GM21786 (cell line): ENCODE measurements around the gene TMEM63C.

Source experiments
- ATAC-seq: cut with Tn5 transposase; IDR thresholded peaks from one replicate; pipeline ENCODE4 v1.9.1; 2021; ENCODE audit not compliant: unreplicated experiment

TMEM63C gene

GRCh38 chr14:77194706-77195105 lies 13.1 kb downstream of the TMEM63C start:
- ATAC-seq: no peak

- no peak for ATAC-seq
These were observed 14.2 kb downstream of the TMEM63C start for GRCh38 chr14:77195766-77196165.

GRCh38 chr14:77197988-77198387 lies 16.4 kb downstream of the TMEM63C start:
- ATAC-seq: no peak

- no peak for ATAC-seq
These were observed 17.0 kb downstream of the TMEM63C start for GRCh38 chr14:77198561-77198960.

GRCh38 chr14:77199590-77199989 lies 18.0 kb downstream of the TMEM63C start:
- ATAC-seq: no peak

- ATAC-seq: no peak
These were observed 18.9 kb downstream of the TMEM63C start for GRCh38 chr14:77200406-77200985.

- no peak for ATAC-seq
These were observed 20.1 kb downstream of the TMEM63C start for GRCh38 chr14:77201696-77202095.

GRCh38 chr14:77203611-77204458 lies 22.2 kb downstream of the TMEM63C start:
- ATAC-seq: no peak

GRCh38 chr14:77204459-77204771 lies 22.8 kb downstream of the TMEM63C start:
- no peak for ATAC-seq

GRCh38 chr14:77204907-77205306 lies 23.3 kb downstream of the TMEM63C start:
- ATAC-seq: no peak

GRCh38 chr14:77205566-77205965 lies 24.0 kb downstream of the TMEM63C start:
- ATAC-seq: no peak

GRCh38 chr14:77206261-77206824 lies 24.7 kb downstream of the TMEM63C start:
- ATAC-seq: no peak

GRCh38 chr14:77206877-77207389 lies 25.3 kb downstream of the TMEM63C start:
- ATAC-seq: no peak

GRCh38 chr14:77208291-77208978 lies 26.8 kb downstream of the TMEM63C start:
- ATAC-seq: no peak

- ATAC-seq: no peak
These were observed 27.4 kb downstream of the TMEM63C start for GRCh38 chr14:77208979-77209318.

- ATAC-seq: no peak
These were observed 30.7 kb downstream of the TMEM63C start for GRCh38 chr14:77212097-77212870.

- ATAC-seq: peak; percentile 53
These were observed 31.5 kb downstream of the TMEM63C start for GRCh38 chr14:77212943-77213678.

GRCh38 chr14:77213679-77214016 lies 32.0 kb downstream of the TMEM63C start:
- no peak for ATAC-seq

GRCh38 chr14:77214216-77214615 lies 32.6 kb downstream of the TMEM63C start:
- no peak for ATAC-seq

- no peak for ATAC-seq
These were observed 36.0 kb downstream of the TMEM63C start for GRCh38 chr14:77217551-77217950.
